Neutrophil (primary cell): ENCODE measurements around the gene LCP2.
"Not testable (repeated sequence)": the region's sequence is repeated elsewhere in the genome, so short reads cannot be mapped to it uniquely, and the experiment has no call there.

Source experiments
- H3K27ac ChIP-seq: fragments of 200-600 bp; sonication (generic); 2 replicates; pipeline ENCODE4 v1.5.1; 2016; ENCODE audit warnings: mild to moderate bottlenecking, moderate library complexity
- H3K27me3 ChIP-seq: fragments of 200-600 bp; sonication (generic); 2 replicates; pipeline ENCODE4 v1.6.0; 2016; ENCODE audit warnings: mild to moderate bottlenecking
- H3K36me3 ChIP-seq: fragments of 200-600 bp; sonication (generic); 2 replicates; pipeline ENCODE4 v1.5.1; 2017
- H3K4me1 ChIP-seq, 2 experiments: fragments of 200-600 bp in 1 of 2; sonication (generic) in 1 of 2; 1 replicate in 1 of 2; 2 replicates in 1 of 2; pipeline versions ENCODE4 v1.5.1 to v1.6.1; 2013 to 2016; ENCODE audit warnings: low read depth in 1 of 2, low read length in 1 of 2, mild to moderate bottlenecking in 1 of 2, moderate library complexity in 1 of 2; ENCODE audit not compliant: control insufficient read depth in 1 of 2, insufficient read depth in 1 of 2
- H3K4me3 ChIP-seq, 2 experiments: fragments of 200-600 bp in 1 of 2; sonication (generic) in 1 of 2; 1 replicate in 1 of 2; 2 replicates in 1 of 2; pipeline ENCODE4 v1.5.1; 2013 to 2016; ENCODE audit warnings: low read depth in 1 of 2, low read length in 1 of 2, mild to moderate bottlenecking in 1 of 2, moderate library complexity in 1 of 2
- H3K9me3 ChIP-seq: fragments of 200-600 bp; sonication (generic); 2 replicates; pipeline ENCODE4 v1.5.1; 2016
- TF ChIP-seq, protein P1 (sequence below): fragments of 200-600 bp; sonication (generic); IDR thresholded peaks from 2 replicates; pipeline ENCODE4 v1.5.1; 2016; ENCODE audit warnings: antibody characterized with exemption

The LCP2 gene

DNA sequence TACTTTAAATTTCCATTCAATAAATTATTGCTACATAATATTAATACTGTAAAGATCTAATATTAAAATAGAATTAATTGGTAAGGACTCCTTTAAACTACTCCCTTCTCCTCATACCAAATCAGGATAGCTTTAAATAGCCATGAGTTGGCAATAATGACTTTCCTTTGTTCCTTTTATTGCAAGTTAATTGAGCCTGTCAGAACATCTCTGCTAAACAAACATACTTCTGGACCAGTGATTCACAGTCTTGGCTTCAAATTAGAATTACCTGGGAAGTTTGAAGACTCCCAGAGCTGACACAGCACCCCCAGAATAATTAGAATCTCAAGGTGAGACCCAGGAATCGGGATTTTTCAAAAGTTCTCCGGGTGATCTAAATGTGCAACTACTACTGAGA, 46.1 kb downstream of the LCP2 start:
- peaks cover 100% of the 10 kb centered on the region for H3K36me3 ChIP-seq
- TF ChIP-seq, protein P1, sequence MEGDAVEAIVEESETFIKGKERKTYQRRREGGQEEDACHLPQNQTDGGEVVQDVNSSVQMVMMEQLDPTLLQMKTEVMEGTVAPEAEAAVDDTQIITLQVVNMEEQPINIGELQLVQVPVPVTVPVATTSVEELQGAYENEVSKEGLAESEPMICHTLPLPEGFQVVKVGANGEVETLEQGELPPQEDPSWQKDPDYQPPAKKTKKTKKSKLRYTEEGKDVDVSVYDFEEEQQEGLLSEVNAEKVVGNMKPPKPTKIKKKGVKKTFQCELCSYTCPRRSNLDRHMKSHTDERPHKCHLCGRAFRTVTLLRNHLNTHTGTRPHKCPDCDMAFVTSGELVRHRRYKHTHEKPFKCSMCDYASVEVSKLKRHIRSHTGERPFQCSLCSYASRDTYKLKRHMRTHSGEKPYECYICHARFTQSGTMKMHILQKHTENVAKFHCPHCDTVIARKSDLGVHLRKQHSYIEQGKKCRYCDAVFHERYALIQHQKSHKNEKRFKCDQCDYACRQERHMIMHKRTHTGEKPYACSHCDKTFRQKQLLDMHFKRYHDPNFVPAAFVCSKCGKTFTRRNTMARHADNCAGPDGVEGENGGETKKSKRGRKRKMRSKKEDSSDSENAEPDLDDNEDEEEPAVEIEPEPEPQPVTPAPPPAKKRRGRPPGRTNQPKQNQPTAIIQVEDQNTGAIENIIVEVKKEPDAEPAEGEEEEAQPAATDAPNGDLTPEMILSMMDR = no peak
- no peak overlapping the region for H3K4me3 ChIP-seq
- H3K9me3 ChIP-seq = no peaks in the 10 kb centered on the region
- H3K27me3 ChIP-seq = no peaks in the 10 kb centered on the region
- H3K4me1 ChIP-seq = no peaks in the 10 kb centered on the region
- H3K27ac ChIP-seq = no peak overlapping the region

DNA sequence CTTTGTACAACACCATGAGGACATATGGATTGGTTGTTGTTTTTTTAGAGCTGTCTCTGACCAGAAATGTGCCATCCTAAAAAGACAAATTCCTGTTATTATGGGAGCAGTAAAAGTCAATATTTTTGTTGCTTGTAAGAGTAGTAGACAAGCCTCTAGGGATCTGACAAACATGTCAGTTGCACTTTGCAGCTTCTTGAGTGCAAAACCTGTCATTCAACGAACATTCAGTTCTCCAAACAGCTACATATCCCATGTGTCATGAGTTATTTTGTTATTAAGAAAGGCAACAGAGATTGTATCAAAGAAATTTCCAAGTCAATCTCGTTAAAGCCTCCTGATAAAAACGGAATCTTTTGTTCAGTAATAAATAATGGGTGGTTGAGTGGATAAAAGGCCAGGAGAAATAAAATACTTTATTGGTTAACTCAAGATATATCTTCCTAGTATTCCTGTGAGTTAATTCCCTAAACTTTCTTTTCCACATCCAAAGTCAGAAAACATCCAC, 46.7 kb downstream of the LCP2 start:
- Histone ChIP-seq H3K36me3 (peaks cover 100% of the 10 kb centered on the region), H3K9me3 (no peaks in the 10 kb centered on the region), H3K4me3 (no peak overlapping the region), H3K4me1 (no peaks in the 10 kb centered on the region), H3K27me3 (no peaks in the 10 kb centered on the region), H3K27ac (no peak overlapping the region)
- TF ChIP-seq, protein P1 = no peak

DNA sequence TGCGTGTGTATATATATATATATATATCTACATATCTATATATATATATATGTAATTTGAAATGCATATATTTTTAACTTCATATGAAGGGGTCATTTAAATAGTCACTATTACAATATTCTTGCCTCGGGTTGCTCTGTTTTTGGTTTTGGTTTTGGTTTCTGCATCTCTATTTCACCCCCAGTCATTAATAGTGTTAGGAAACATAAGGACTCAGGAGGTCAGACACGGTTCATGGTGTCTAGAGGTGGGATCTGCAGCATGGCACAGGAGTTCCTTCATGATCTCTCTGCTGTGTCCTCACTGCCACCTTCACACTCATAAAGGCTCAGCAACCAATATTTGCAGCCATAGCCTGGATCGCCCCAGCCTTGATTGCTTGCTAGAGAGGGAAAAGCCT, 48.2 kb downstream of the LCP2 start:
- Histone ChIP-seq H3K4me3 (no peak overlapping the region), H3K4me1 (no peaks in the 10 kb centered on the region), H3K27ac (peak overlapping the region; percentile 48), H3K36me3 (peaks cover 96% of the 10 kb centered on the region), H3K27me3 (no peaks in the 10 kb centered on the region), H3K9me3 (no peaks in the 10 kb centered on the region)
- TF ChIP-seq, protein P1 = no peak

DNA sequence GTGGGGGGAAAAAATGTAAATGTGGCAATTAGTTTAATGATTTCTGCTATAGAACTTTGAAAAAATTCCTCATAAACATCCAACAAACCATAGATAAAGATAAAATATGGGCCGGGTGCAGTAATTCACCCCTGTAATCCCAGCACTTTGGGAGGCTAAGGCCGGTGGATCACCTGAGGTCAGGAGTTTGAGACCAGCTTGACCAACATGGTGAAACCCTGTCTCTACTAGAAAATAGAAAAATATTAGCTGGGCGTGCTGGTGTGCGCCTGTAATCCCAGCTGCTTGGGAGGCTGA, 48.7 kb downstream of the LCP2 start:
- H3K4me3 ChIP-seq, H3K9me3 ChIP-seq, H3K4me1 ChIP-seq, H3K27me3 ChIP-seq: not testable (repeated sequence)
- Histone ChIP-seq H3K36me3 (peaks cover 91% of the 10 kb centered on the region), H3K27ac (peak overlapping the region; percentile 2)

DNA sequence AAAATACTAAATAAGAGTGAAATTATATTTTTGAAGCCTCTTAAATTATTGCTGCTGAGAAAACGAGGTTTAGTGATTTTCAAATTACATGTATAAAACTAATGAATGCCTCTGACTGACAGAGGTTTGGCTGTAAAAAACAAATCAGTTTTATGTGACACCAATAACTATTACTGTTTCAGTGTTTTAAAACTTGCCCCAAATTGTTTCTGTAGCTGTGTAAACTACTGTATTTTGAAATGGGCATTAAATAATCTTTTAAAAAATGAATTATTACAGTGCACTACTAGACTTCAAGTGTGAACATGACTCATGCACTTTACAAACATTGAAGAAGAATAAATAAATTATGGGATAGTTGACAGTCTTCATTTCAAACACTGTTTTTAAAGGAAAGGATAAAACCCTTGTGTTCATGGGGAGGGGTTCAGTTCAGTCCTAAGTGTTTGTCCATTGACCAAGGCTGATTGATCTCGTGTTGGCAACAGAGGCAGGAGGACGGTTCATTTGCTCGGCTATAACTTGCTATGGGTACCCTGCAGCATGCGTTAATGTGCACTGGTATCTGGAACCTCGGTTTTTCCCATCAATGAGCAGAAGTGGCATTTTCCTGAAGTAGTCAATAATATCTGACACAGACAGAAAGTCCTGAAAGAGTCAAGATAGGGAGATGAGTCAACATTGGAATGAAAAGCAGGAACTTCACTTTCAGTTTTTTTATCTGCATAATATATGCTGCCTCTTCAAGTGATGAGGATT, 49.2 kb downstream of the LCP2 start:
- Histone ChIP-seq H3K4me3 (no peak overlapping the region), H3K27me3 (no peaks in the 10 kb centered on the region), H3K36me3 (peaks cover 86% of the 10 kb centered on the region), H3K4me1 (no peaks in the 10 kb centered on the region), H3K9me3 (no peaks in the 10 kb centered on the region), H3K27ac (peak overlapping the region; percentile 2)
- TF ChIP-seq, protein P1 = no peak

DNA sequence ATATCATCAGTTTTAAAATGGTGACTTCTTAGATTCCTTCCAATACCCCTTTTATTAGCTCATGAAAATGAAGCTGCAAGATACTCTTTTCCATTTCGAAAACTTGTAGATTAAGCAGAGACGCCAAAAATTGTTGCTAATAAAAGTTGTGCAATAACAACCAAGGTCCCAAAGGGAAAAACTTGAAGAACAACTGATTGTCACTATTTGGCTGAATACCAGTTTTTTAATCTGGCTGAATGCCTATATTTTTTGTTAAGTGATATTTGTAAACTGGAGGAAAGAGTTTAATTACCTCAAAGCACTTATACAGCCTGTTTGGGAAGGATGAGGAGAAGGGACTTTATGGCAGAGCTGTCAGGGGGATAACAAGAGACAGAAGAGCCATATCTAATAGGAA, 50.2 kb downstream of the LCP2 start:
- Histone ChIP-seq H3K9me3 (no peaks in the 10 kb centered on the region), H3K36me3 (peaks cover 76% of the 10 kb centered on the region), H3K4me1 (no peaks in the 10 kb centered on the region), H3K4me3 (no peak overlapping the region), H3K27me3 (no peaks in the 10 kb centered on the region), H3K27ac (no peak overlapping the region)
- TF ChIP-seq, protein P1 = no peak
